Activated naive CD4-positive, alpha-beta T cell treated with anti-CD3 and anti-CD28 coated beads for 36 hours (primary cell): ENCODE measurements around the gene TNIP1. TPM values are rescaled to one million over a fixed set of nuclear protein-coding genes. Genes with fewer than 3 reads are reported as not detected.
A peak's percentile ranks its signal among the peaks of the same experiment; 100 is the strongest.

Experiments
- CTCF ChIA-PET: fragments of 350-600 bp; sonication (Branson Sonifier 250); formaldehyde crosslinking; loops from one replicate; lab custom pipeline; 2021; ENCODE audit warnings: antibody characterized with exemption; lab: Charles Lee
- DNase-seq: peaks from one replicate; pipeline ENCODE4 v3.0.0-alpha.2; 2020
- H3K27ac Mint-ChIP-seq: one replicate; pipeline ENCODE4 v1.8.0; 2021; ENCODE audit warnings: mild to moderate bottlenecking, mixed read lengths
- H3K27me3 Mint-ChIP-seq: one replicate; pipeline ENCODE4 v1.8.0; 2021; ENCODE audit warnings: low read depth, mixed read lengths
- H3K36me3 Mint-ChIP-seq: one replicate; pipeline ENCODE4 v1.8.0; 2021; ENCODE audit warnings: low read depth, mixed read lengths
- H3K4me1 Mint-ChIP-seq: one replicate; pipeline ENCODE4 v1.8.0; 2021; ENCODE audit warnings: low read depth, mixed read lengths
- H3K4me3 Mint-ChIP-seq: one replicate; pipeline ENCODE4 v1.8.0; 2021; ENCODE audit warnings: mild to moderate bottlenecking, moderate library complexity, mixed read lengths
- H3K9me3 Mint-ChIP-seq: one replicate; pipeline ENCODE4 v1.8.0; 2021; ENCODE audit warnings: mixed read lengths
- intact Hi-C: fragments of 100-400 bp; cut with micrococcal nuclease; formaldehyde crosslinking; loops from one replicate; pipeline ENCODE4 v1.15.1; 2023
- total RNA-seq, 2 experiments: library from RNA; stranded (reverse); gene quantifications; one replicate each; pipeline ENCODE4 v1.2.3, GENCODE V29; 2021

Gene TNIP1
- total RNA-seq, 2 experiments from 2014 or later, result 238 to 263 TPM

GRCh38 chr5:151024440-151025249 is 56.2 kb downstream of the TNIP1 start:
- peaks cover 13% of the 10 kb centered on the region for H3K36me3 Mint-ChIP-seq
- H3K4me1 Mint-ChIP-seq, result peaks cover 8% of the 10 kb centered on the region
- H3K27ac Mint-ChIP-seq, result no peak overlapping the region
- CTCF ChIA-PET, result interaction anchor here (1.3 kb wide), 1 partner anchor 141 kb away, joined by 4 read pairs; no protein-coding TSS in a partner anchor
- peaks cover 7% of the 10 kb centered on the region for H3K27me3 Mint-ChIP-seq
- H3K9me3 Mint-ChIP-seq, result no peaks in the 10 kb centered on the region
- DNase-seq, result no peak
- no peak overlapping the region for H3K4me3 Mint-ChIP-seq
- intact Hi-C loops, result no loop called here

- CTCF ChIA-PET, result interaction anchor here (0.6 to 1.9 kb wide), 2 partner anchors 92 to 271 kb away, joined by 3 to 4 read pairs; no protein-coding TSS in a partner anchor
- peaks cover 7% of the 10 kb centered on the region for H3K36me3 Mint-ChIP-seq
- peaks cover 7% of the 10 kb centered on the region for H3K27me3 Mint-ChIP-seq
- DNase-seq, result no peak
- no peak overlapping the region for H3K27ac Mint-ChIP-seq
- intact Hi-C loops, result no loop called here
- H3K4me1 Mint-ChIP-seq, result peaks cover 8% of the 10 kb centered on the region
- H3K4me3 Mint-ChIP-seq, result no peak overlapping the region
- no peaks in the 10 kb centered on the region for H3K9me3 Mint-ChIP-seq
These were observed 57.2 kb downstream of the TNIP1 start for GRCh38 chr5:151023651-151024050.

GRCh38 chr5:151023047-151023615 is 57.7 kb downstream of the TNIP1 start:
- Mint-ChIP-seq H3K4me1 (peaks cover 8% of the 10 kb centered on the region), H3K36me3 (peaks cover 3% of the 10 kb centered on the region), H3K27ac (no peak overlapping the region), H3K27me3 (peaks cover 7% of the 10 kb centered on the region), H3K9me3 (no peaks in the 10 kb centered on the region), H3K4me3 (no peak overlapping the region)
- intact Hi-C loops, result no loop called here
- no peak for DNase-seq
- CTCF ChIA-PET, result interaction anchor here (0.6 to 1.9 kb wide), 2 partner anchors 92 to 272 kb away, joined by 3 to 4 read pairs; no protein-coding TSS in a partner anchor

GRCh38 chr5:151022511-151023018 is 58.3 kb downstream of the TNIP1 start:
- no peak overlapping the region for H3K27ac Mint-ChIP-seq
- CTCF ChIA-PET, result interaction anchor here (1.9 kb wide), 1 partner anchor 93 kb away, joined by 4 read pairs; no protein-coding TSS in a partner anchor
- H3K27me3 Mint-ChIP-seq, result peaks cover 7% of the 10 kb centered on the region
- H3K9me3 Mint-ChIP-seq, result no peaks in the 10 kb centered on the region
- intact Hi-C loops, result no loop called here
- H3K4me1 Mint-ChIP-seq, result peaks cover 8% of the 10 kb centered on the region
- H3K4me3 Mint-ChIP-seq, result no peak overlapping the region
- DNase-seq, result no peak
- peaks cover 3% of the 10 kb centered on the region for H3K36me3 Mint-ChIP-seq

- no peaks in the 10 kb centered on the region for H3K9me3 Mint-ChIP-seq
- peaks cover 7% of the 10 kb centered on the region for H3K27me3 Mint-ChIP-seq
- CTCF ChIA-PET, result interaction anchor here (1.1 to 1.9 kb wide), 4 partner anchors 8 to 94 kb away, joined by 3 to 4 read pairs (median 3); no protein-coding TSS in a partner anchor
- no peak overlapping the region for H3K27ac Mint-ChIP-seq
- no peak overlapping the region for H3K4me3 Mint-ChIP-seq
- no peak for DNase-seq
- no peaks in the 10 kb centered on the region for H3K36me3 Mint-ChIP-seq
- intact Hi-C loops, result no loop called here
- H3K4me1 Mint-ChIP-seq, result peaks cover 8% of the 10 kb centered on the region
These were observed 59.1 kb downstream of the TNIP1 start for GRCh38 chr5:151021746-151022145.

GRCh38 chr5:151020304-151021110 is 60.3 kb downstream of the TNIP1 start, which contains the start of gene GPX3:
Gene GPX3, plus strand, starts transcription at chr5:151020591. Its CDS starts 64 bp downstream, at chr5:151020655.
- H3K27ac Mint-ChIP-seq, result no peak within 1 kb of the TSS
- peak; percentile 55 for DNase-seq
- H3K9me3 Mint-ChIP-seq, result no peaks in the 10 kb centered on the region
- peaks cover 8% of the 10 kb centered on the region for H3K4me1 Mint-ChIP-seq
- CTCF ChIA-PET, result interaction anchor here (0.6 to 1.4 kb wide), 6 partner anchors 10 to 171 kb away, joined by 3 to 4 read pairs (median 3); no protein-coding TSS in a partner anchor
- H3K36me3 Mint-ChIP-seq, result no peaks in the 10 kb centered on the region
- H3K4me3 Mint-ChIP-seq, result peak within 1 kb of the TSS; percentile 44
- H3K27me3 Mint-ChIP-seq, result peaks cover 7% of the 10 kb centered on the region
- intact Hi-C loops, result no loop called here

GRCh38 chr5:151019331-151019730 is 61.5 kb downstream of the TNIP1 start:
- H3K27me3 Mint-ChIP-seq, result peaks cover 7% of the 10 kb centered on the region
- peaks cover 8% of the 10 kb centered on the region for H3K4me1 Mint-ChIP-seq
- DNase-seq, result no peak
- intact Hi-C loops, result no loop called here
- H3K9me3 Mint-ChIP-seq, result no peaks in the 10 kb centered on the region
- no peak overlapping the region for H3K27ac Mint-ChIP-seq
- H3K4me3 Mint-ChIP-seq, result no peak overlapping the region
- no peaks in the 10 kb centered on the region for H3K36me3 Mint-ChIP-seq
- CTCF ChIA-PET, result interaction anchor here (1.2 kb wide), 2 partner anchors 96 to 146 kb away, joined by 3 to 4 read pairs; no protein-coding TSS in a partner anchor

- CTCF ChIA-PET, result no interaction called here
- intact Hi-C loops, result no loop called here
- no peak for DNase-seq
- no peak overlapping the region for H3K27ac Mint-ChIP-seq
- H3K4me3 Mint-ChIP-seq, result no peak overlapping the region
- H3K36me3 Mint-ChIP-seq, result no peaks in the 10 kb centered on the region
- peaks cover 7% of the 10 kb centered on the region for H3K27me3 Mint-ChIP-seq
- peaks cover 8% of the 10 kb centered on the region for H3K4me1 Mint-ChIP-seq
- no peaks in the 10 kb centered on the region for H3K9me3 Mint-ChIP-seq
These were observed 62.0 kb downstream of the TNIP1 start for GRCh38 chr5:151018846-151019245.

- CTCF ChIA-PET, result no interaction called here
- Mint-ChIP-seq H3K27ac (no peak overlapping the region), H3K9me3 (no peaks in the 10 kb centered on the region), H3K36me3 (no peaks in the 10 kb centered on the region), H3K4me3 (no peak overlapping the region), H3K4me1 (peaks cover 8% of the 10 kb centered on the region), H3K27me3 (peaks cover 7% of the 10 kb centered on the region)
- DNase-seq, result no peak
- intact Hi-C loops, result no loop called here
These were observed 62.9 kb downstream of the TNIP1 start for GRCh38 chr5:151017897-151018296.

GRCh38 chr5:151016700-151017099 is 64.1 kb downstream of the TNIP1 start:
- H3K27me3 Mint-ChIP-seq, result peaks cover 10% of the 10 kb centered on the region
- peaks cover 8% of the 10 kb centered on the region for H3K4me1 Mint-ChIP-seq
- no peak overlapping the region for H3K4me3 Mint-ChIP-seq
- H3K27ac Mint-ChIP-seq, result no peak overlapping the region
- intact Hi-C loops, result no loop called here
- CTCF ChIA-PET, result interaction anchor here (1.0 kb wide), 1 partner anchor 99 kb away, joined by 3 read pairs; no protein-coding TSS in a partner anchor
- H3K36me3 Mint-ChIP-seq, result no peaks in the 10 kb centered on the region
- no peaks in the 10 kb centered on the region for H3K9me3 Mint-ChIP-seq
- no peak for DNase-seq

- CTCF ChIA-PET, result interaction anchor here (0.6 to 1.0 kb wide), 2 partner anchors 35 to 100 kb away, joined by 3 to 5 read pairs; no protein-coding TSS in a partner anchor
- DNase-seq, result no peak
- no peaks in the 10 kb centered on the region for H3K36me3 Mint-ChIP-seq
- no peak overlapping the region for H3K4me3 Mint-ChIP-seq
- H3K27me3 Mint-ChIP-seq, result peaks cover 10% of the 10 kb centered on the region
- intact Hi-C loops, result no loop called here
- H3K4me1 Mint-ChIP-seq, result peaks cover 6% of the 10 kb centered on the region
- H3K9me3 Mint-ChIP-seq, result no peaks in the 10 kb centered on the region
- no peak overlapping the region for H3K27ac Mint-ChIP-seq
These were observed 64.8 kb downstream of the TNIP1 start for GRCh38 chr5:151015974-151016587.
